Smooth muscle cell of the pulmonary artery (primary cell): ENCODE measurements around the gene ADGRE1. TPM values are rescaled to one million over a fixed set of nuclear protein-coding genes. Genes with fewer than 3 reads are reported as not detected.

Source experiments
- total RNA-seq: library from RNA; depleted of rRNA; stranded (reverse); fragments of >200 nt; gene quantifications from 2 replicates; pipeline ENCODE4 v1.2.3, GENCODE V29; 2014

ADGRE1 gene, protein sequence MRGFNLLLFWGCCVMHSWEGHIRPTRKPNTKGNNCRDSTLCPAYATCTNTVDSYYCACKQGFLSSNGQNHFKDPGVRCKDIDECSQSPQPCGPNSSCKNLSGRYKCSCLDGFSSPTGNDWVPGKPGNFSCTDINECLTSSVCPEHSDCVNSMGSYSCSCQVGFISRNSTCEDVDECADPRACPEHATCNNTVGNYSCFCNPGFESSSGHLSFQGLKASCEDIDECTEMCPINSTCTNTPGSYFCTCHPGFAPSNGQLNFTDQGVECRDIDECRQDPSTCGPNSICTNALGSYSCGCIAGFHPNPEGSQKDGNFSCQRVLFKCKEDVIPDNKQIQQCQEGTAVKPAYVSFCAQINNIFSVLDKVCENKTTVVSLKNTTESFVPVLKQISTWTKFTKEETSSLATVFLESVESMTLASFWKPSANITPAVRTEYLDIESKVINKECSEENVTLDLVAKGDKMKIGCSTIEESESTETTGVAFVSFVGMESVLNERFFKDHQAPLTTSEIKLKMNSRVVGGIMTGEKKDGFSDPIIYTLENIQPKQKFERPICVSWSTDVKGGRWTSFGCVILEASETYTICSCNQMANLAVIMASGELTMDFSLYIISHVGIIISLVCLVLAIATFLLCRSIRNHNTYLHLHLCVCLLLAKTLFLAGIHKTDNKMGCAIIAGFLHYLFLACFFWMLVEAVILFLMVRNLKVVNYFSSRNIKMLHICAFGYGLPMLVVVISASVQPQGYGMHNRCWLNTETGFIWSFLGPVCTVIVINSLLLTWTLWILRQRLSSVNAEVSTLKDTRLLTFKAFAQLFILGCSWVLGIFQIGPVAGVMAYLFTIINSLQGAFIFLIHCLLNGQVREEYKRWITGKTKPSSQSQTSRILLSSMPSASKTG
- total RNA-seq, result not detected in 2 replicates

DNA sequence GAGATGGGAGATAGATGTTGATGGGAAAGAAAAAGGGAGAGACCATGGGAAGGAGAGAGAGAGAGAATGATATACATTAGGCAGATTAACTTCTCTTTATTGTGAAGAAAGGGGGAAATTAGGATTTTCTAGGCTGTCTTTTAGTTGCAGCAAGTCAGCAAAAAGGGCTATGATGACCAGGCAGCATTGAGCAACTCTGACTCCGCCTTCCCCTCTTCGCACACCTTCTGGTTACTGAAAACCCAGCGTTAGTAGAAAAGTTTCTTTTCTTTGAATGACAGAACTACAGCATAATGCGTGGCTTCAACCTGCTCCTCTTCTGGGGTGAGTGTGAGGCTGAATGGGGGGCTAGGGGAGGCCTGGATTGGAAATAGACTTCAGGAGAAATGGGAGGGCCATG, at the start of gene ADGRE1:
ADGRE1 (plus strand) TSS at position 264 of the 400 bp plus-strand sequence; CDS start at position 294, 30 bp downstream.

Other genes with a start within 250 kb of the ADGRE1 start
- 0.13 and 0.66 TPM in 2 replicates for gene TNFSF14, start 217.4 kb upstream of the ADGRE1 start, total RNA-seq
- 62.9 and 313 TPM in 2 replicates for gene C3, start 166.9 kb upstream of the ADGRE1 start, total RNA-seq
- gene GPR108, start 150.0 kb upstream of the ADGRE1 start, total RNA-seq, result 45.2 and 50.0 TPM in 2 replicates
- gene TRIP10, start 147.9 kb upstream of the ADGRE1 start, total RNA-seq, result 31.5 and 43.2 TPM in 2 replicates
- gene SH2D3A, start 120.1 kb upstream of the ADGRE1 start, total RNA-seq, result not detected in 2 replicates
- 0.03 TPM in 1 of 2 replicates, not detected in the other for gene VAV1, start 114.9 kb upstream of the ADGRE1 start, total RNA-seq
- not detected in 2 replicates for gene MBD3L2B, start 133.9 kb downstream of the ADGRE1 start, total RNA-seq
- not detected in 2 replicates for gene MBD3L5, start 143.0 kb downstream of the ADGRE1 start, total RNA-seq
- gene MBD3L4, start 152.6 kb downstream of the ADGRE1 start, total RNA-seq, result not detected in 2 replicates
- not detected in 2 replicates for gene MBD3L2, start 161.7 kb downstream of the ADGRE1 start, total RNA-seq
- not detected in 2 replicates for gene MBD3L3, start 171.1 kb downstream of the ADGRE1 start, total RNA-seq
- 13.2 and 13.6 TPM in 2 replicates for gene ZNF557, start 182.1 kb downstream of the ADGRE1 start, total RNA-seq